HCT116 (cell line): ENCODE measurements around the gene LIMK2.

ENCODE experiments used
- EZH2phosphoT487 ChIP-seq: fragments of 200-600 bp; IDR thresholded peaks from 2 replicates; pipeline ENCODE4 v1.6.1; 2018; ENCODE audit warnings: antibody characterized with exemption, borderline replicate concordance
- TCF7L2 ChIP-seq: IDR thresholded peaks from 2 replicates; pipeline ENCODE4 v1.7.0; 2011; ENCODE audit warnings: borderline replicate concordance, inconsistent platforms; ENCODE audit not compliant: insufficient read depth, insufficient read length; ENCODE audit errors: extremely low read depth
- YY1 ChIP-seq: IDR thresholded peaks from 2 replicates; pipeline ENCODE4 v1.6.1; 2011; ENCODE audit warnings: low read length, low read depth, moderate library complexity, mild to moderate bottlenecking; ENCODE audit not compliant: insufficient replicate concordance; ENCODE audit errors: extremely low read depth

- TF ChIP-seq TCF7L2 (no peak), EZH2phosphoT487 (no peak), YY1 (no peak)
These were observed 17.4 kb downstream of the LIMK2 start for GRCh38 chr22:31229402-31230079.
